HCT116 (cell line): Measurements from ENCODE around the gene MIAT.

ENCODE experiments used
- POLR2A ChIP-seq: IDR thresholded peaks from 2 replicates; pipeline ENCODE4 v1.7.0; 2011; ENCODE audit warnings: borderline replicate concordance; ENCODE audit not compliant: insufficient read depth, insufficient read length; ENCODE audit errors: extremely low read depth
- TF ChIP-seq, protein P1 (sequence below), 3 experiments: fragments of 200-600 bp in 1 of 3; sonication (generic) in 1 of 3; IDR thresholded peaks in 2 of 3; conservative IDR thresholded peaks in 1 of 3; 2 replicates each; pipeline ENCODE4 v1.5.1; 2012 to 2017; ENCODE audit warnings: low read depth in 2 of 3, low read length in 2 of 3, antibody characterized with exemption in 1 of 3, borderline replicate concordance in 1 of 3, control low read depth in 1 of 3, mild to moderate bottlenecking in 1 of 3, mixed read lengths in 1 of 3, mixed run types in 1 of 3, moderate library complexity in 1 of 3; ENCODE audit not compliant: insufficient read depth in 1 of 3

GRCh38 chr22:26707581-26707980 lies 50.2 kb downstream of the MIAT start:
- TF ChIP-seq, protein P1, sequence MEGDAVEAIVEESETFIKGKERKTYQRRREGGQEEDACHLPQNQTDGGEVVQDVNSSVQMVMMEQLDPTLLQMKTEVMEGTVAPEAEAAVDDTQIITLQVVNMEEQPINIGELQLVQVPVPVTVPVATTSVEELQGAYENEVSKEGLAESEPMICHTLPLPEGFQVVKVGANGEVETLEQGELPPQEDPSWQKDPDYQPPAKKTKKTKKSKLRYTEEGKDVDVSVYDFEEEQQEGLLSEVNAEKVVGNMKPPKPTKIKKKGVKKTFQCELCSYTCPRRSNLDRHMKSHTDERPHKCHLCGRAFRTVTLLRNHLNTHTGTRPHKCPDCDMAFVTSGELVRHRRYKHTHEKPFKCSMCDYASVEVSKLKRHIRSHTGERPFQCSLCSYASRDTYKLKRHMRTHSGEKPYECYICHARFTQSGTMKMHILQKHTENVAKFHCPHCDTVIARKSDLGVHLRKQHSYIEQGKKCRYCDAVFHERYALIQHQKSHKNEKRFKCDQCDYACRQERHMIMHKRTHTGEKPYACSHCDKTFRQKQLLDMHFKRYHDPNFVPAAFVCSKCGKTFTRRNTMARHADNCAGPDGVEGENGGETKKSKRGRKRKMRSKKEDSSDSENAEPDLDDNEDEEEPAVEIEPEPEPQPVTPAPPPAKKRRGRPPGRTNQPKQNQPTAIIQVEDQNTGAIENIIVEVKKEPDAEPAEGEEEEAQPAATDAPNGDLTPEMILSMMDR (IDR thresholded peaks at IDR 0.05 in 2 of 3, conservative IDR thresholded peaks at IDR 0.05 in 1 of 3; ENCODE audit: borderline replicate concordance in 1 of 3, insufficient read depth in 1 of 3, low read depth in 2 of 3, low read length in 2 of 3): no peak
- TF ChIP-seq POLR2A: no peak
